ENCODE results near the gene GDF7.

Gene GDF7

GRCh38 chr2:20629581-20630171, 37.3 kb upstream of the GDF7 start:
- peak; percentile 80 for DNase-seq

- DNase-seq, result no peak
Measured at GRCh38 chr2:20630967-20631366, 36.0 kb upstream of the GDF7 start.

- no peak for DNase-seq
Measured at GRCh38 chr2:20631617-20632307, 35.2 kb upstream of the GDF7 start.

- no peak for DNase-seq
Measured at GRCh38 chr2:20632446-20632990, 34.4 kb upstream of the GDF7 start.

- DNase-seq, result no peak
Measured at GRCh38 chr2:20633001-20633400, 33.9 kb upstream of the GDF7 start.

DNA sequence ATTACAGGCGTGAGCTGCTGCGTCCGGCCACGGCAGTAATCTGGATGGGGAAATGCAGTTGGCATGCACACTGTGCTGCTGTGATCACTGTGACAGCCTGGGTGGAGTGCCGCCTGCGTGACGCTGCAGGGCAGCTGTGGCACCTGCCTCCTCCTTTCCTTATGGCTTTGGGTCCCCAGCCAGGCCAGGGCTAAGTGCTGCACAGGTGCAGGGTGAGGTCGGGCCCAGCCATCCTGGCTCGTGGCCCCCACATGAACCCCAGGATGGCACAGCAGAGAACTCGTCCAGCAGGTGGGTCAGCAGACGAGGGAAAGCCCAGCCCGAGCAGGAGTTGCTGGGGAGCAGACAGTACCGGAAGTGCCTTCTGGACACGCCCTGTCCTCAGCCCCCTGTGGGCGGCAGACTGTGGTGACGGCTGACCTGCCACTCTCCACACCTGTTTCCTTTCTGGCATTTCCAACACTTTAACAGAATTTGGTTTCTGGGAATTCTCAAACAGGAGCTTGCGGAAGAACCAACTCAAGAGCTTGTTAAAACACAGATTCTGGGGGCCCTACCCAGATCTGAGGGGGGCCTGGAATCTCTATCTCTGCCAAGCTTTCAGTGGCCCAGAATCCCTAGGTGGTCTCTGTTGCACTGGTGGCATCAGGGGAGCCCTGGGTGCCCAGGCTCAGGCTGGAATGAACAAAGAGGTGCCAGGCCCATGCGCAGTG, 33.0 kb upstream of the GDF7 start:
- no peak for DNase-seq

DNA sequence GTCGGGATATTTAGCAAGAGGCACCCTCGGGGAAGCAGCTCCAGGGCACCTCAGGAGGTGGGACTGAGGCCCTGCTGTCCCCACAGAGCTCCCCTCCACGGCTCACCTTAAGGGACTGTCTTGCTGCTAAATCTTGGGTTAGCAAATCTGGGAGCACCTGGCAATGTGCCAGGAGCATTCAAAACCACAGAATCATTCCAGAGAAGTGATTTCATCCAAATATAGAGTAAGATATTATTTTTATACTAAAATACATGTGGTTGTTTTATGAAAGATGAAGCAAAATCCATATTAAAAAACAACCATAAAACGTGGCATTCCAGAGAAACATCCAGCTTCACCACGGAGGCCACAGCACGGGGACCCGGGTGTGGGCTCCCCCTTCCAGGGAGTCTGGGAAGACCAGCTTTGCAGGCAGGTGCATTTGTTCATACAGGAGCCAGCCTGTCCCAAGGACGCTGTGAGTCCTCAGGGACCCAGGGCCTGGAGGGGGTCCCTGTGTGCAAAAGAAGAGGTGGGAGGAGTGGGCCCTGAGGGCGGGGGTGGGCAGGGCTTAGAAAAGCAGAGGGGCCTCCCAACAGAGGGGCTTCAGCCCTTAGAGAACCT, 32.3 kb upstream of the GDF7 start:
- DNase-seq, result peak; percentile 39

DNA sequence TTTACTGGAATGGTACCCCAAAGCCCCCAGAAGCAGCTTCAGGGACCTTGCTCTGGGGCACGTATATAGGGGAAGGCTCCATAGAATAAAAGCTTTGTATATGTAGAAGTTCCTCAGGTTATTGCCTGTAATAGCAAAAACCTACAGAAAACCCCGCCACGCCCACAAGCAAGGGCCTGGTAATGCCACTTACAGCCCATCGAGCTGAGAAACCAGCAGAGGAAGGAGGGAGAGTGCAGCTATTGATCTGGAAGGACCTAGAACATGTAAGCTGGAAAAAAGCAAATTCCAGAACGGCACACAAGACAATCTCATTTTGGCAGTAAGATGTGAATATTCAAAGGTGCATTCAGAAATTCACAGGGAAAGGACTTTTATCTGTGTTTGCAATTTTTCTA, 31.8 kb upstream of the GDF7 start:
- no peak for DNase-seq

DNA sequence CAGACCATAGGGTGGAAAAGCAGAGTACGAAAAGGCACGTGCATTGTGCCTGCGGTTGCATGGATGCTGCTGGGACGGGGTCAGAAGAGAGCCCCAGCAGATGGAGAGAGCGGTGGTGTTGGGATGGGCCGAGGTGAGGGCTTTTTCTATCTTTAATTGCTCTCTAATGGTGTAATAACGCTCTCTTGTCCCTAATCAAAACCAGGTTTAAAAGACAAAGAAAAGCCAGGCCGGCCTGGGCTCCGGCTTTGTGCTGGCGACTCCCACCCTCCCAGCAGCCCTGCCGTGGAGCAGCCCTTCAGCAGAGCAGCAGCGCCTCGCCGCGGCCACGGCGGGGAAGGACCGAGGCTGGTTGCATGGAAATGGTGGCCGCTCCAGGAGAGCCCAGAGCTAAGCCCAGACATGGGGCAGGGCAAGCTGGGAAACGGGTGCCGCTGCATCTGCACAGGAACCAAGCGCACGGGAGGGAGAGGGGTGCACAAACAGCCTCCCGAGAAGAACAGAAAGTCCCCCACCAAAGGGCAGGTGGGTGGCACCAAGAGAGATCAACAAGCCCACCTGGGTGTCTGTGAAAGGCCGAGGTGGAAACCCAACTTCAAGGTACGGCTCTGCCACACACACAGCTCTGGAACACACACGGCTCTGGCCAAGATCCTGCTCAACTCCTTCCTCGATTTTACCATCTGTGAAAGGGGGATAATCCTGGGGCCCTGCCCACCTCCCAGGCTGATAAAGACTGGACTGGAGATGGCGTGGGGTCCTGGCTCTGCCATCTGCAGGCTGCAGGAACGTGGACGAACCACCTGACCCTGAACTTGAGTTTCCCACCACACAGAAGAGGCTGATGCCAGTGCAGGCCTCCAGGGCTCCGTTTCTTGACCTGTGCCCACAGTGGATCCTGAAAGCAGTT, 31.0 kb upstream of the GDF7 start:
- peak; percentile 37 for DNase-seq

DNA sequence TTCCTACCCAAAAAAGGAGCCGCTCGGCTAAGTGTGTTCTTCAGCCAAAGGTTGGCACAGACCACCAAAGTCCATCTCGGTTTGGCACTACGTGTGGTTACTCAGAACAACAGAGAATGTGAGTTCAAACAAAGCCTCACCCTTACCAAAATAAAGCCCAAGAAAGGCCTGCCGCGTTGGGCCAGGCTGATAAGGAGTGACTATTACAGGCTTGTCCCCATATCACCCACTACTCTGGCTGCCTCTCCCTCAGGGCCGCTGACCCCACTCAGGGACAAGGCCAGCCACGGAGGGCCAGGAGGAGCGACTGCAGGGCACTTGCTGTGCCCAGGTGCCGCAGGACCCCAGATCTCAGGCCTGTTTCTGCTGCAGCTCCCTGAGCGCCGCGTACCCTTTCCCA, 29.8 kb upstream of the GDF7 start:
- no peak for DNase-seq

DNA sequence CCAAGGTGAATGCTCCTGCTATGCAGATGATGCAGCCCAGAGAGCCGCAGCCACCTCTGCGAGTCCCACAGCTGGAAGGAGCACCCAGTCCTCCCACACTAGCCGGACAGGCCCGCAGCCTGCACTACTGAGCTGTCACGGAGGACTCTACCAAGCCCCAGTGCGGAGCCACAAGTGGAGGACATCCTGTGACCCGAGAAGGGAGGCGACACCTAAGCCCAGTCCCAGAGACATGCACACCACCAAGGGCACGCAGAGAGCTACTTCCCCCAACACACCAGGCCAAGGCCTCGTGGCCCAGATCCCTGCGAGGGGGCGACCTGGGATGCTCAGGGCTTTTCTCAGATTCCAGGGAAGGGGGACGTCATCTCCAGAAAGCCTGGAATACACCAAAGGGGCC, 28.9 kb upstream of the GDF7 start:
- DNase-seq, result no peak

- DNase-seq, result no peak
Measured at GRCh38 chr2:20638646-20639430, 28.1 kb upstream of the GDF7 start.

DNA sequence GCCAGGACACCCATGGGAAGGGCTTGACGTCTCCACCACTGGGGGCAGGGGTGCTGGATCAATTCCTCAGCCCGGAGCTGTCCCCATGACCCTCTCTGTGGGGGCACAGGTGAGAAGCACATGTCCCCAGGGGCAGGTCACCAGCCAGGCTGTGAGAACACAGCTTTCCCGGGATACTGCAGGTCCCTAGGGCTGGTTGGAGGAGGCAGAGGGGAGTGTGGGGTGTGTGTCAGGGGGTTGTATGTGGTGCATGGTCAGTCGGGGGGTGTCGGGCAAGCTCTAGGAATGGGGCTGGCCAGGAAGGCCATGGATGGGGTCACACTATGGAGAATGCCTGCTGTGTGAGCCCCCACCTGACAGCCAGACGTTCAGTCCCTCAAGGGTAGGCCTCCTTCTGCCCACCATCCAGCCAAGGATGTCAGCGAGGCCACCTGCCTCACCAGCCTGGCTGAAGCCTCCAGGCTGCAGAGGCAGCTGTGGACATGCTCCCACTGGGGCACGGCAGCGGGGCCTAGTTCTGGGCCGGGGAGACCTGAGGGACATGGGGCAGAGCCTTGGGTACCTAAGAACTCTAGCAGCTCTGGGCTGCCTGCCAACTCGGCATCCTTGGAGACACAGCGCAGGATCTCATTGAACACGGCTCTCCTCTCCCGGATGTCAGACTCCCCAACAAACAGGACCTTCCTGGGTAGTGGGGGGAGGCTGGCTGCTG, 26.4 kb upstream of the GDF7 start:
- peak; percentile 43 for DNase-seq

DNA sequence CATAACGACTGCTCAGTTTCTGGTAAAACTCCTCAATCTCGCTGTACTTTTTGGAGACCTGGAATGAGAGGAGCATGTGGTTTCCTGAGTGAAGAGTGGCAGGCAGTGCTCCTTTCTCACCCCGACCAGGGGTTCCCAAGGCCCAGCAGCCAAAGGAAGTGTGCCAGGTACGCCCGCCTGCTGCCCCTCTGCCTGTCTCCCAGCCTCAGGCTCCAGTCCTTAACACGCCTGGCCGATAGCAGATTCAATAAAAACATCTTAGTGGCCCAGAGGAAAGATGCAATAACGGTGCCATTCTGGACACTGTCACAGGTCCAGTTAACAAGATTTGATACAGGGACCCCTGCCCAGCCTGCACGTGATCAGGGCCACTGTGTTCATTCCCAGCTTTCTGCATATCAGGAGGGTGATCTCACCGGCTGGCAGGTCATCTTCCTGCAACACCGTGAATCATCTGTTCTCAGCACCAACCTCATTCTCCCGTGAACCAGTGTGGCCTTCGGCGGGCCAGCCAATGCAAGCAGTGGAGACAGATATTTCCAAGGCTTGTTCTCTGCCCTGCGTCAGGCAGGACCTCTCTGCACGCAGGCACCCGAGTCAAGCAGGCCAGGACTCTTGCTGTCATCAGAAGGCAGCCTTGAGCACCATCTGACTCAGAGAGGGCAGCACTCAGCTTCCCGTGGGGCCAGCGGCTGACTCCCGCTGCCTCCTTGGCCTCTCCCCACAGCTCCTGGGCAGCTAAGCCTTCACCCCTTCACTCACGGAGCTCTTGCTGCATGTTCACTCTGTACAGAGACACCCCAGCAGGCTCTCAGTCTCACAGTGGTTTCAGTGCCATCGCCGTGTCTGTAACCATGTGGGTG, 25.6 kb upstream of the GDF7 start:
- DNase-seq, result no peak

GRCh38 chr2:20642055-20642971, 24.6 kb upstream of the GDF7 start:
- DNase-seq, result peak; percentile 81

DNA sequence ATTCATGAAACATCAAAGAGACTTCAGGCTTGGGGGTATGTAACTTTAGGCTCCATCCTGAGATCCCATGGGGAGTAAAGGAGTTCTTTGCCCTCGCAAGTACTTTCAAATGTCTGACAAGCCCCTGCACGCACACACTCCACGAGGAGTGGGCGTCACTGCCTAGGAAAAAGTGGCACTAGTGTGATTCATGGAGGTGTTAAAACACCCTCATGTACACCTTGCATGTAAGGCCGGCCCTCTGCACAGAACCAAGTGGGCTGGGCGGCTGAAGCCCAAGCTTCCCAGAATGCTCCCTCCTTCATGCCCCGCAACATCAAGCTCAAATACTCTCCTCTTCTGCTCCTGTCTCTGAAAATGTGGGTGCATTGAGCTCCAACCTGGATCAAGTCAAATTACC, 23.9 kb upstream of the GDF7 start:
- no peak for DNase-seq

DNA sequence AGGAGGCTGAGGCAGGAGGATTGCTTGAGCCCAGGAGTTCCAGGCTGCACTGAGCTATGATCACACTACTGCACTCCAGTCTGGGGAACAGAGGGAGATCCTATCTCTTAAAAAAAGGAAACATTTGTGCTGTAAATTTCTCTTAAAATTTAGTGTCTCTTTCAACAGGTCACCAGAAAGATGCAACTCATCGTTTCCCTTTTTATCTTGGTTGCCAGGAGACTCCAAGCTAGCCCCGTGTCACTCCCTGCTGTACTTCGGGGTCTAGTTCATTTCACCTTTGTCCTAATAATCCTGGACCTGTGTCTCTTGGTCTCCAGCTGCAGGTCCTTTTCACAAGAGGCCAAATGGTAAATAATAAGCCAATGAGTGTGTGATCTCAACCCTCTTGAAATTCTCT, 23.1 kb upstream of the GDF7 start:
- no peak for DNase-seq

DNA sequence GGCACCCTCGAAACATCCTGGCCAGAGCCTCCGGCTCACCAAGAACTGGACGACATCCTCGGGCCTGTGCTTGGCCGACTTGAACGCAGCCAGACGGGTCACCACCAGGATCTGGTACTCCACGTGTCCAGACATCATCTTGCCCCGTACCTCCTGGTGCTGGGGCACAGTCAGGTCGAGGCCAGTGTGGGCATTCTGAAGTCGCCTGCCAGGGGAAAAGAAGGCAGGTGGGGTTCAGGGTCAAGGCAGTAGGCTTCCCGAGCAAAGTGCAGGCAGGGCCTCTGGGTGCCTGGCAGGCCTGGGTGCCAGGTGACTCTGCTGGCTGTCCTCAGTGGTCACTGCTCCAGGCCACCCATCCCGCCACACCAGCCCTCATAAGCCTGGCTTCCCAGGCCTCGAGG, 21.6 kb upstream of the GDF7 start:
- no peak for DNase-seq

DNA sequence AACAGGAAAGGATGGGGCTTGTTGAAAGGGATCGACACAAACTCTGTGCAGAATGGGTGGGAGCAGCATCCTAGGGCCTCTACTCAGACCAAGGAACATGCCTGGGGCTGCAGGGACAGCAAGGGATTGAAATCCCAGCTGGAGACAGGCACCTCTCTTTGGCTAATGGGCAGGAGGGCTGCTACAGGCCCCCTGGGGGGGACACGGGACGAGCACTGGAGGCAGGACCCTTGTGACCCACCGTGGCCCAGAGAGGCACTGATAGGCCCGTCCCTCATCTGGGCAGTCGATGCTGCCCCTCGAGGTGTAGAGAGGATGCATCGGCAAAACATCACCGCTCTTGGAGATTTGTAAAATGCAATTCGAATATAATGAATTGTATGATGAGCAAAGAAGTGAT, 21.2 kb upstream of the GDF7 start:
- DNase-seq, result no peak

Measured in NCI-H2171 (cell line).